Bronchial epithelial cell (primary cell): ENCODE data around the gene MAN1A2. TPM values are rescaled to one million over a fixed set of nuclear protein-coding genes. Genes with fewer than 3 reads are reported as not detected.

Experiments used
- DNase-seq: peaks from one replicate; pipeline ENCODE4 v3.0.0-alpha.2; 2010; ENCODE audit warnings: low read depth
- FAIRE-seq: peaks from 2 replicates; lab custom pipeline; 2011; peaks lifted over from hg19 to GRCh38; lab: Jason Lieb, UNC
- H3K27me3 ChIP-seq: 2 replicates; pipeline ENCODE4 v1.5.1; 2011; ENCODE audit warnings: low read length; ENCODE audit not compliant: control insufficient read depth, insufficient read depth
- H3K36me3 ChIP-seq: 2 replicates; pipeline ENCODE4 v1.5.1; 2011; ENCODE audit warnings: low read length; ENCODE audit not compliant: control insufficient read depth, insufficient read depth
- H3K4me3 ChIP-seq: 2 replicates; pipeline ENCODE4 v1.5.1; 2011; ENCODE audit warnings: mild to moderate bottlenecking, low read depth, low read length, control low read depth
- CTCF ChIP-seq: IDR thresholded peaks from 2 replicates; pipeline ENCODE4 v1.5.1; 2011; ENCODE audit warnings: mild to moderate bottlenecking, moderate library complexity, low read length, control low read depth, inconsistent platforms; ENCODE audit not compliant: insufficient read depth, severe bottlenecking
- total RNA-seq: library from RNA; depleted of rRNA; stranded (reverse); fragments of >200 nt; gene quantifications from 2 replicates; pipeline ENCODE4 v1.2.1, GENCODE V29; 2014

Gene MAN1A2
- total RNA-seq, 1 donor from 2014 or later: 49.8 TPM

GRCh38 chr1:117389779-117390178 is 22.5 kb downstream of the MAN1A2 start:
- no peak for FAIRE-seq

GRCh38 chr1:117392771-117393170 is 25.5 kb downstream of the MAN1A2 start:
- TF ChIP-seq CTCF: no peak
- no peaks in the 10 kb centered on the region for H3K36me3 ChIP-seq
- FAIRE-seq: no peak
- H3K4me3 ChIP-seq: no peak overlapping the region
- DNase-seq: no peak
- H3K27me3 ChIP-seq: no peaks in the 10 kb centered on the region

More at GRCh38 chr1:117389779-117390178, 22.5 kb downstream of the MAN1A2 start:
- Histone ChIP-seq H3K4me3 (no peak overlapping the region), H3K27me3 (no peaks in the 10 kb centered on the region), H3K36me3 (no peaks in the 10 kb centered on the region)
- no peak for TF ChIP-seq CTCF
- DNase-seq: no peak

GRCh38 chr1:117396074-117396473 is 28.8 kb downstream of the MAN1A2 start:
- H3K4me3 ChIP-seq: no peak overlapping the region
- no peak for TF ChIP-seq CTCF
- H3K36me3 ChIP-seq: no peaks in the 10 kb centered on the region
- FAIRE-seq: no peak
- no peak for DNase-seq
- no peaks in the 10 kb centered on the region for H3K27me3 ChIP-seq

- FAIRE-seq (no peak), DNase-seq (no peak)
- no peaks in the 10 kb centered on the region for H3K36me3 ChIP-seq
- H3K4me3 ChIP-seq: no peak overlapping the region
- no peak for TF ChIP-seq CTCF
- H3K27me3 ChIP-seq: no peaks in the 10 kb centered on the region
Observed at GRCh38 chr1:117396636-117397035, 29.4 kb downstream of the MAN1A2 start.

- H3K27me3 ChIP-seq: no peaks in the 10 kb centered on the region
- no peak for DNase-seq
Observed at GRCh38 chr1:117398957-117399356, 31.7 kb downstream of the MAN1A2 start.

More at GRCh38 chr1:117398957-117399356, 31.7 kb downstream of the MAN1A2 start:
- TF ChIP-seq CTCF: no peak
- no peak for FAIRE-seq
- H3K36me3 ChIP-seq: no peaks in the 10 kb centered on the region
- H3K4me3 ChIP-seq: no peak overlapping the region
